IMR-90 (cell line): ENCODE measurements around the gene ZMIZ2.

Experiments
- POLR2A ChIP-seq: IDR thresholded peaks from 2 replicates; pipeline ENCODE4 v1.6.1; 2012; ENCODE audit warnings: mild to moderate bottlenecking, low read depth, low read length
- TF ChIP-seq, protein P1 (sequence below): conservative IDR thresholded peaks from 2 replicates; pipeline ENCODE4 v1.5.1; 2012; ENCODE audit warnings: mild to moderate bottlenecking, low read depth, low read length, improper control_type of control experiment

DNA sequence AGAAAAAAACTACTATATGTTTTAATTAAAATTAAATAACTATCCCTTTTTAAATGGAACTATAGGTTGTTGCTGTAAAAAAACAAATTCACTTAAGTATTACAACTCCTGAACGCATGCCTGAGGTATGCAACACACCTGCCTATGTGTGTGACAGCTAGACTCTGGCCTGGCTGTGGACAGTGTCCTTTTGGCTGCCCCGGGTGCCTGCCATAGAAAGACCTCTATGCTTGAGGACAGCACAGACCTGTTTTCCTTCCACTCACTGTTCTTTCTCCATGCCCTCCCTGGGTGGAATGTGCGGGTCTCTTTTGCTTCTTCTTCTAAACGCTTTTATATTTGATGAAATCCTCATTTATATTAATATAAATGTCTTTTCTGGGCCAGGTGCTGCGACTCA is 41.3 kb downstream of the ZMIZ2 start:
- TF ChIP-seq, protein P1, sequence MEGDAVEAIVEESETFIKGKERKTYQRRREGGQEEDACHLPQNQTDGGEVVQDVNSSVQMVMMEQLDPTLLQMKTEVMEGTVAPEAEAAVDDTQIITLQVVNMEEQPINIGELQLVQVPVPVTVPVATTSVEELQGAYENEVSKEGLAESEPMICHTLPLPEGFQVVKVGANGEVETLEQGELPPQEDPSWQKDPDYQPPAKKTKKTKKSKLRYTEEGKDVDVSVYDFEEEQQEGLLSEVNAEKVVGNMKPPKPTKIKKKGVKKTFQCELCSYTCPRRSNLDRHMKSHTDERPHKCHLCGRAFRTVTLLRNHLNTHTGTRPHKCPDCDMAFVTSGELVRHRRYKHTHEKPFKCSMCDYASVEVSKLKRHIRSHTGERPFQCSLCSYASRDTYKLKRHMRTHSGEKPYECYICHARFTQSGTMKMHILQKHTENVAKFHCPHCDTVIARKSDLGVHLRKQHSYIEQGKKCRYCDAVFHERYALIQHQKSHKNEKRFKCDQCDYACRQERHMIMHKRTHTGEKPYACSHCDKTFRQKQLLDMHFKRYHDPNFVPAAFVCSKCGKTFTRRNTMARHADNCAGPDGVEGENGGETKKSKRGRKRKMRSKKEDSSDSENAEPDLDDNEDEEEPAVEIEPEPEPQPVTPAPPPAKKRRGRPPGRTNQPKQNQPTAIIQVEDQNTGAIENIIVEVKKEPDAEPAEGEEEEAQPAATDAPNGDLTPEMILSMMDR = no peak
- no peak for TF ChIP-seq POLR2A
